ENCODE data around the gene FGF1.

Gene FGF1

GRCh38 chr5:142576303-142576702 is 109.6 kb downstream of the FGF1 start:
- DNase-seq (ENCODE audit: low read depth in 2 of 2), result no peak

- no peak for DNase-seq (ENCODE audit: low read depth in 2 of 2)
Measured at GRCh38 chr5:142572006-142572405, 113.9 kb downstream of the FGF1 start.

DNA sequence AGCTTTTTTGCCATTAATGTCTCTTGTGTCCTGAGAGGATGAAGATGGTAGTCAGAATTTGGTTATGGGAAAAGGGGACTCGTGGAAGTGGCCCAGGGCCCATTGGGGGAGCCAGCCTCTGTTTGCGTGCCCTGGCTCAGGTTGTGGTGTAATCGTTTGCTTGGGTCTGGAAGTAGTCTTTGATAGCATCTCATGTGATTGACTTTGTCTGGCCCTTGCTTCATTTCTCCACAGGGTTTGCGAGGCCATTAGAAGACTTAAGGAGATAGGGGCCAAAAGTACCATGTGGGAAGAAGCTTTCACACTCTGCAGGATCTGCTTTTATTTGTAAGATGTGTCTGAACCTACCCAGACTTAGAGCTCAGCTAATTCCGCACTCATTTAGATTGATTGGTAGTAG is 114.5 kb downstream of the FGF1 start:
- no peak for DNase-seq (ENCODE audit: low read depth in 2 of 2)

- no peak for DNase-seq (ENCODE audit: low read depth in 2 of 2)
Measured at GRCh38 chr5:142569905-142570304, 116.0 kb downstream of the FGF1 start.

GRCh38 chr5:142568996-142569335 is 116.9 kb downstream of the FGF1 start:
- no peak for DNase-seq (ENCODE audit: low read depth in 2 of 2)

DNA sequence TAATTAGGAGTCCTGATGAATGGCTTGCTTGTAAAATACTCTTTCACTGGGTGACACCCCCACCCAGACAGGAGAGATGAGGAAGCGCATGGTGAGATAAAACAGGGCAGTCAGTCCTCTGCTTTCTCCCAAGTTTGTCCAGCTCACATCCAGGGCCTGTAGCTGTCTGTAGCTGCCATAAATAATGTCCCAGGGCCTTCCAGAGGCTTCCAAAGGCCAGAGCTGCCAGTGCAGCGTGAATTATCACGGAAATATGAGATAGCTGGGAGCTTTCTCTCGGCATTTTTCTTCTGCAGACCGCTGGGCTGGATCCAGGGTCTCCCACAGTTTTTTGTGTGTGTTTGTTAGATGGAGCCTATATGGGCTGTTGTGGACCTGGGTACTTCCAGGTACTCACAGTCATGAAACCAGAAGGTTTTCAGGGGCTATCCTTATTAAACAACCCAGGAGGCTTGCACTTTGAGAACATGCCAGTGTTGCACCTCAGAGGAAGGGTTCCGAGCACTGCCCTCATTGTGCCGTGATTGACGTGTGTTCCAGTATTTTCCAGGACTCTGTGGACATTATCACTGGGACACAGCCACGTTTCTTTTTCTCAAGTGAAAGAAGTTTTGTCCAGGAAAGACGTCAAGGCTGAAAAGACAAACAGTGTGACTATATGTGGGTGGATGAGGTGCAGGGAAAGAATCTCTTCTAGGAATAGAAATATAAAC is 117.5 kb downstream of the FGF1 start:
- no peak for DNase-seq (ENCODE audit: low read depth in 2 of 2)

- DNase-seq (ENCODE audit: low read depth in 2 of 2), result no peak
Measured at GRCh38 chr5:142561486-142562097, 124.3 kb downstream of the FGF1 start.

- DNase-seq (ENCODE audit: low read depth in 2 of 2), result no peak
Measured at GRCh38 chr5:142561029-142561428, 124.9 kb downstream of the FGF1 start.

DNA sequence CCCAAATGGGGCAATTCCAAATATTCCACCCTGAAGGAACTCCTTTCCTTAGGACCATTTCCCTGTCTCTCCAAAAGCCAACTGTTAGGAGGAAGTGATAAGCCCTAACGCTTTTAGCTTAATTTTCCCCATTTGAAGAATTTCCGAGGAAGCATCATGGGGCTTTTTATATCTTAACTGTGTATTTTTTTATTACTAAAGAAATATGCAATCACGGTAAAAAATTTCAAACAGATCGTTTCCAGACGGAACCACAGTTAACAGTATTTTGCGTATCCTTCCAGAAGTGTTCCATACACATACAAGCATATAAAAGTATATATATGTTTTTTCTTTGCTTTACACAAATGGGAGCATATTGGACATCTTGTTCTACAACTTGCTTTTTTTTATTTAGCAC is 133.8 kb downstream of the FGF1 start:
- no peak for DNase-seq (ENCODE audit: low read depth in 2 of 2)

GRCh38 chr5:142551338-142552067 is 134.4 kb downstream of the FGF1 start:
- no peak for DNase-seq (ENCODE audit: low read depth in 2 of 2)

GRCh38 chr5:142550471-142550870 is 135.4 kb downstream of the FGF1 start:
- no peak for DNase-seq (ENCODE audit: low read depth in 2 of 2)

- no peak for DNase-seq (ENCODE audit: low read depth in 2 of 2)
Measured at GRCh38 chr5:142549834-142550233, 136.1 kb downstream of the FGF1 start.

- no peak for DNase-seq (ENCODE audit: low read depth in 2 of 2)
Measured at GRCh38 chr5:142548739-142549275, 137.1 kb downstream of the FGF1 start.

- DNase-seq (ENCODE audit: low read depth in 2 of 2), result no peak
Measured at GRCh38 chr5:142547445-142548380, 138.2 kb downstream of the FGF1 start.

- DNase-seq (ENCODE audit: low read depth in 2 of 2), result no peak
Measured at GRCh38 chr5:142545650-142546322, 140.1 kb downstream of the FGF1 start.

GRCh38 chr5:142544946-142545649 is 140.8 kb downstream of the FGF1 start:
- no peak for DNase-seq (ENCODE audit: low read depth in 2 of 2)

- DNase-seq (ENCODE audit: low read depth in 2 of 2), result no peak
Measured at GRCh38 chr5:142544071-142544753, 141.7 kb downstream of the FGF1 start.

DNA sequence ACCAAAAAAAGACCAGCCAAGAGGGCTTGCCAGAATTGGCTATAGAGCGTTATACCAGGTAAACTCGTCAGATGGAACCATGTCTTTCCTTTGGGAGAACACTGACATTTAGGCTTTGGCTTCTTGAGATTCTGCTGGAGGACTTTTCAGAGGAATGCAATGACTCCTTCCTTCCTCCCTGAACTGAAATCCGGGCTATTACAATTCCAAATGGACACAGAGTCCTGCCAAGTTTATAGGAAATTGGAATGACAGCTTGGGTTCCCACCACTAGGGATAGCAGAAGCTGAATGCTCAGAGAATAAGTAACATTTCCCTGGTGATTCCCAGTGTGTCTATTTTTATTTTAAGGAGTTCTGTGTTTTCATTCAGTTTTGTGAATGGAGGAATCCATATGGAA is 143.0 kb downstream of the FGF1 start:
- no peak for DNase-seq (ENCODE audit: low read depth in 2 of 2)

All from stimulated activated CD4-positive, alpha-beta T cell treated with anti-CD3 and anti-CD28 coated beads, Interleukin-12 subunit alpha, Interleukin-12 subunit beta, amount 100 ng/mL, for 24 hours (primary cell).